Measurements from ENCODE around the gene FAM83D.

- TF ChIP-seq CTCF (IDR thresholded peaks at IDR 0.05), result no peak
- TF ChIP-seq KAT7 (CRISPR knock-in tag; IDR thresholded peaks at IDR 0.05; ENCODE audit: borderline replicate concordance), result no peak
- no peak for TF ChIP-seq JUN (CRISPR knock-in tag; IDR thresholded peaks at IDR 0.05)
- no peak for TF ChIP-seq MAX (CRISPR knock-in tag; IDR thresholded peaks at IDR 0.05)
- no peak for TF ChIP-seq MXD4 (CRISPR knock-in tag; IDR thresholded peaks at IDR 0.05; ENCODE audit: borderline replicate concordance)
- TF ChIP-seq ATF3 (CRISPR knock-in tag; conservative IDR thresholded peaks at IDR 0.05), result no peak
- no peak for TF ChIP-seq CBFB (CRISPR knock-in tag; IDR thresholded peaks at IDR 0.05; ENCODE audit: low read depth)
Observed at GRCh38 chr20:38991814-38992704, 65.8 kb downstream of the FAM83D start.
